HCT116 (cell line): Measurements from ENCODE around the gene RXFP4.
A peak's percentile ranks its signal among the peaks of the same experiment; 100 is the strongest.

Experiments used
- CTCF ChIP-seq, 3 experiments: fragments of 200-600 bp in 1 of 3; sonication (generic) in 1 of 3; IDR thresholded peaks in 2 of 3; conservative IDR thresholded peaks in 1 of 3; 2 replicates each; pipeline ENCODE4 v1.5.1; 2012 to 2017; ENCODE audit warnings: low read depth in 2 of 3, low read length in 2 of 3, antibody characterized with exemption in 1 of 3, borderline replicate concordance in 1 of 3, control low read depth in 1 of 3, mild to moderate bottlenecking in 1 of 3, mixed read lengths in 1 of 3, mixed run types in 1 of 3, moderate library complexity in 1 of 3; ENCODE audit not compliant: insufficient read depth in 1 of 3
- EZH2phosphoT487 ChIP-seq: fragments of 200-600 bp; IDR thresholded peaks from 2 replicates; pipeline ENCODE4 v1.6.1; 2018; ENCODE audit warnings: antibody characterized with exemption, borderline replicate concordance
- POLR2A ChIP-seq: IDR thresholded peaks from 2 replicates; pipeline ENCODE4 v1.7.0; 2011; ENCODE audit warnings: borderline replicate concordance; ENCODE audit not compliant: insufficient read depth, insufficient read length; ENCODE audit errors: extremely low read depth
- POLR2AphosphoS5 ChIP-seq: IDR thresholded peaks from 2 replicates; pipeline ENCODE4 v1.6.1; 2011; ENCODE audit warnings: mild to moderate bottlenecking, low read depth, low read length, moderate library complexity
- REST ChIP-seq: IDR thresholded peaks from 2 replicates; pipeline ENCODE4 v1.6.1; 2012; ENCODE audit warnings: low read depth
- SIN3A ChIP-seq: IDR thresholded peaks from 2 replicates; pipeline ENCODE4 v1.6.1; 2012; ENCODE audit warnings: low read depth
- TCF7L2 ChIP-seq: IDR thresholded peaks from 2 replicates; pipeline ENCODE4 v1.7.0; 2011; ENCODE audit warnings: borderline replicate concordance, inconsistent platforms; ENCODE audit not compliant: insufficient read depth, insufficient read length; ENCODE audit errors: extremely low read depth
- YY1 ChIP-seq: IDR thresholded peaks from 2 replicates; pipeline ENCODE4 v1.6.1; 2011; ENCODE audit warnings: low read length, low read depth, moderate library complexity, mild to moderate bottlenecking; ENCODE audit not compliant: insufficient replicate concordance; ENCODE audit errors: extremely low read depth
- ZNF274 ChIP-seq: fragments of 200-500 bp; sonication (Bioruptor generic); IDR thresholded peaks from 2 replicates; pipeline ENCODE4 v1.6.1; 2014; ENCODE audit warnings: mild to moderate bottlenecking, low read depth, low read length, inconsistent platforms

- TF ChIP-seq CTCF (IDR thresholded peaks at IDR 0.05 in 2 of 3, conservative IDR thresholded peaks at IDR 0.05 in 1 of 3; ENCODE audit: borderline replicate concordance in 1 of 3, insufficient read depth in 1 of 3, low read depth in 2 of 3, low read length in 2 of 3) = peak; percentile 90 to 98 (median 97)
- TF ChIP-seq POLR2A = no peak
- no peak for TF ChIP-seq EZH2phosphoT487
- no peak for TF ChIP-seq POLR2AphosphoS5
- TF ChIP-seq ZNF274 = no peak
- no peak for TF ChIP-seq TCF7L2
- TF ChIP-seq SIN3A = no peak
- peak; percentile 37 for TF ChIP-seq YY1
- TF ChIP-seq REST = no peak
Observed at GRCh38 chr1:155989242-155990004, 48.0 kb downstream of the RXFP4 start.
